Measurements from ENCODE around the gene SLC15A3.

DNA sequence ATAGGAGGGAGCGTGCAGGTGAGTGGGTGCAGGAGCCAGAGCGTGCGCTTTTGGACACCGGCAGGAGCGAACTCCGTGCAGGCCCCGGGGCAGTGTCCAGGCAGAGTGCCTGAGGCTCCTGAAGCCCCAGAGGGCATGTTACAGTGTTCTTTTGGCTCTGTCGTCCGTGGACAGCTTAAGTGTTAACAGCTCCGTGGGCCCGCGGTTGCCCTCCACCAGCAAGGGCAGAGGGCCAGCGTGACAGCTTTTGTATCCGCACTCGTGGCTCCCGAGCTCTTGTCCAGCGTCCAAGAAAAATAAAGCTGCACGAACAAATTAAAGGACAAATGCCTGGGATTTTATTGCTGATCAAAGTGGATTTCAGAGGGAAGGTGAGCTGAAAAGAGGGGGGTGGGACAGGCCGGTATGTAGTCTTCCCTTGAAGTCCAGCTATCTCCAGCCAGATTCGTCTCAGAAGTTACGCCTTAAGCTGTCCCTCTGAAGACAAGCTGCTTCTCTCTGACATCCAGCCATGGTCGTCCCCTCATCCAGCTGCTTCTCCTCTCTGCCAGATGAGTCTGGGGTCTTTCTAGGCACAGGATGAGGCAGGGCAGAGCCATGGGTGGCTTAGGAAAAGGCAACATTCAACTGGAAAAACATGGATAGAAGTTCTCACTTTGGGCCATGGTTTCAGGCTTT, 39.0 kb downstream of the SLC15A3 start:
- TF ChIP-seq, protein P1, sequence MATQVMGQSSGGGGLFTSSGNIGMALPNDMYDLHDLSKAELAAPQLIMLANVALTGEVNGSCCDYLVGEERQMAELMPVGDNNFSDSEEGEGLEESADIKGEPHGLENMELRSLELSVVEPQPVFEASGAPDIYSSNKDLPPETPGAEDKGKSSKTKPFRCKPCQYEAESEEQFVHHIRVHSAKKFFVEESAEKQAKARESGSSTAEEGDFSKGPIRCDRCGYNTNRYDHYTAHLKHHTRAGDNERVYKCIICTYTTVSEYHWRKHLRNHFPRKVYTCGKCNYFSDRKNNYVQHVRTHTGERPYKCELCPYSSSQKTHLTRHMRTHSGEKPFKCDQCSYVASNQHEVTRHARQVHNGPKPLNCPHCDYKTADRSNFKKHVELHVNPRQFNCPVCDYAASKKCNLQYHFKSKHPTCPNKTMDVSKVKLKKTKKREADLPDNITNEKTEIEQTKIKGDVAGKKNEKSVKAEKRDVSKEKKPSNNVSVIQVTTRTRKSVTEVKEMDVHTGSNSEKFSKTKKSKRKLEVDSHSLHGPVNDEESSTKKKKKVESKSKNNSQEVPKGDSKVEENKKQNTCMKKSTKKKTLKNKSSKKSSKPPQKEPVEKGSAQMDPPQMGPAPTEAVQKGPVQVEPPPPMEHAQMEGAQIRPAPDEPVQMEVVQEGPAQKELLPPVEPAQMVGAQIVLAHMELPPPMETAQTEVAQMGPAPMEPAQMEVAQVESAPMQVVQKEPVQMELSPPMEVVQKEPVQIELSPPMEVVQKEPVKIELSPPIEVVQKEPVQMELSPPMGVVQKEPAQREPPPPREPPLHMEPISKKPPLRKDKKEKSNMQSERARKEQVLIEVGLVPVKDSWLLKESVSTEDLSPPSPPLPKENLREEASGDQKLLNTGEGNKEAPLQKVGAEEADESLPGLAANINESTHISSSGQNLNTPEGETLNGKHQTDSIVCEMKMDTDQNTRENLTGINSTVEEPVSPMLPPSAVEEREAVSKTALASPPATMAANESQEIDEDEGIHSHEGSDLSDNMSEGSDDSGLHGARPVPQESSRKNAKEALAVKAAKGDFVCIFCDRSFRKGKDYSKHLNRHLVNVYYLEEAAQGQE (IDR thresholded peaks at IDR 0.05; ENCODE audit: insufficient read depth in 1 of 2, low read depth in 2 of 2, low read length in 2 of 2): no peak
- TF ChIP-seq TAF1 (IDR thresholded peaks at IDR 0.05; ENCODE audit: borderline replicate concordance, insufficient read depth, low read length) (no peak), POLR2AphosphoS5 (IDR thresholded peaks at IDR 0.05; ENCODE audit: low read depth, low read length) (no peak), SIN3A (IDR thresholded peaks at IDR 0.05; ENCODE audit: borderline replicate concordance, insufficient read depth, low read length) (no peak), FOXP2 (optimal IDR thresholded peaks at IDR 0.05; ENCODE audit: borderline replicate concordance, extremely low read depth, extremely low read length, insufficient read depth) (no peak)

Measured in PFSK-1 (cell line).